Neural progenitor cell (in vitro differentiated cells): Measurements from ENCODE around the gene TMEM128. TPM values are rescaled to one million over a fixed set of nuclear protein-coding genes. Genes with fewer than 3 reads are reported as not detected.

Experiments used
- DNase-seq: peaks from one replicate; pipeline ENCODE4 v3.0.0-alpha.2; 2016; ENCODE audit warnings: low spot score
- H2AFZ ChIP-seq: fragments of 200-600 bp; sonication (generic); replicated peaks from 2 replicates; pipeline ENCODE4 v1.6.1; 2016; ENCODE audit warnings: antibody characterized with exemption
- H3F3A ChIP-seq: fragments of 200-600 bp; sonication (generic); 2 replicates; pipeline ENCODE4 v1.6.1; 2016; ENCODE audit warnings: antibody characterized with exemption, low read depth
- H3K27ac ChIP-seq: fragments of 200-600 bp; sonication (generic); 2 replicates; pipeline ENCODE4 v1.5.1; 2016; ENCODE audit warnings: mild to moderate bottlenecking
- H3K27me3 ChIP-seq: fragments of 200-600 bp; sonication (generic); 2 replicates; pipeline ENCODE4 v1.6.1; 2016; ENCODE audit warnings: mild to moderate bottlenecking, moderate library complexity
- H3K36me3 ChIP-seq: fragments of 200-600 bp; sonication (generic); 2 replicates; pipeline ENCODE4 v1.5.1; 2016
- H3K4me1 ChIP-seq: fragments of 200-600 bp; sonication (generic); 2 replicates; pipeline ENCODE4 v1.6.1; 2016; ENCODE audit warnings: mixed run types
- H3K4me2 ChIP-seq: fragments of 200-600 bp; sonication (generic); 2 replicates; pipeline ENCODE4 v1.6.1; 2016
- H3K4me3 ChIP-seq: fragments of 200-600 bp; sonication (generic); 2 replicates; pipeline ENCODE4 v1.5.1; 2016
- H3K79me2 ChIP-seq: fragments of 200-600 bp; sonication (generic); 2 replicates; pipeline ENCODE4 v1.6.1; 2016; ENCODE audit warnings: low read depth
- H3K9ac ChIP-seq: fragments of 200-600 bp; sonication (generic); 2 replicates; pipeline ENCODE4 v1.6.1; 2016
- H3K9me3 ChIP-seq: fragments of 200-600 bp; sonication (generic); 2 replicates; pipeline ENCODE4 v1.5.1; 2016; ENCODE audit warnings: low read depth
- H4K20me1 ChIP-seq: fragments of 200-600 bp; sonication (generic); 2 replicates; pipeline ENCODE4 v1.6.1; 2016; ENCODE audit warnings: low read depth
- H3K27ac Mint-ChIP-seq: 3 replicates; pipeline ENCODE4 v1.8.0; 2021; ENCODE audit warnings: mixed read lengths
- H3K27me3 Mint-ChIP-seq: 2 replicates; pipeline ENCODE4 v1.8.0; 2022; ENCODE audit warnings: low read depth, mild to moderate bottlenecking, inconsistent platforms, moderate library complexity, mixed read lengths; ENCODE audit not compliant: insufficient read depth
- H3K36me3 Mint-ChIP-seq: 3 replicates; pipeline ENCODE4 v1.8.0; 2021; ENCODE audit warnings: mixed read lengths
- H3K4me1 Mint-ChIP-seq: 3 replicates; pipeline ENCODE4 v1.8.0; 2021; ENCODE audit warnings: mixed read lengths
- H3K4me3 Mint-ChIP-seq: 3 replicates; pipeline ENCODE4 v1.8.0; 2021; ENCODE audit warnings: mild to moderate bottlenecking, moderate library complexity, mixed read lengths
- H3K9me3 Mint-ChIP-seq: 3 replicates; pipeline ENCODE4 v1.8.0; 2020; ENCODE audit warnings: mixed read lengths
- CTCF ChIP-seq: fragments of 200-600 bp; sonication (generic); IDR thresholded peaks from 2 replicates; pipeline ENCODE4 v1.5.1; 2017; ENCODE audit warnings: antibody characterized with exemption, mild to moderate bottlenecking
- EZH2 ChIP-seq: fragments of 200-600 bp; sonication (generic); IDR thresholded peaks from 2 replicates; pipeline ENCODE4 v1.6.1; 2017; ENCODE audit warnings: antibody characterized with exemption, mild to moderate bottlenecking, moderate library complexity
- EZH2phosphoT487 ChIP-seq: fragments of 200-600 bp; sonication (generic); IDR thresholded peaks from 2 replicates; pipeline ENCODE4 v1.6.1; 2017; ENCODE audit warnings: antibody characterized with exemption
- total RNA-seq: library from RNA; depleted of rRNA; stranded (reverse); fragments of >200 nt; gene quantifications from 2 replicates; pipeline ENCODE4 v1.2.3, GENCODE V29; 2015; ENCODE audit warnings: low replicate concordance

The TMEM128 gene
- total RNA-seq, 1 donor from 2014 or later, result 89.3 TPM

- no peaks in the 10 kb centered on the region for H3K36me3 ChIP-seq
- H3K4me1 Mint-ChIP-seq, result peaks cover 9% of the 10 kb centered on the region
- H3K4me3 Mint-ChIP-seq, result no peak overlapping the region
- no peak overlapping the region for H3K9ac ChIP-seq
- H3K9me3 ChIP-seq, result no peaks in the 10 kb centered on the region
- no peak for TF ChIP-seq EZH2
- TF ChIP-seq CTCF, result no peak
- no peak for TF ChIP-seq EZH2phosphoT487
- H3K36me3 Mint-ChIP-seq, result no peaks in the 10 kb centered on the region
- DNase-seq, result no peak
- no peaks in the 10 kb centered on the region for H4K20me1 ChIP-seq
- no peaks in the 10 kb centered on the region for H3K9me3 Mint-ChIP-seq
- peaks cover 4% of the 10 kb centered on the region for H3K27me3 ChIP-seq
- no peaks in the 10 kb centered on the region for H3K4me1 ChIP-seq
- no peaks in the 10 kb centered on the region for H3K79me2 ChIP-seq
- no peak overlapping the region for H3K4me2 ChIP-seq
- H3K4me3 ChIP-seq, result no peak overlapping the region
- H2AFZ ChIP-seq, result no peak overlapping the region
- peaks cover 9% of the 10 kb centered on the region for H3K27me3 Mint-ChIP-seq
- H3K27ac Mint-ChIP-seq, result no peak overlapping the region
- no peak overlapping the region for H3K27ac ChIP-seq
- peaks cover 7% of the 10 kb centered on the region for H3F3A ChIP-seq
Measured at GRCh38 chr4:4256799-4257198, 8.8 kb upstream of the TMEM128 start.

- H3K27me3 Mint-ChIP-seq, result peaks cover 9% of the 10 kb centered on the region
- peaks cover 7% of the 10 kb centered on the region for H3K4me1 Mint-ChIP-seq
- no peak overlapping the region for H3K4me3 Mint-ChIP-seq
- Histone ChIP-seq H3K36me3 (no peaks in the 10 kb centered on the region), H3K79me2 (no peaks in the 10 kb centered on the region), H3F3A (peaks cover 7% of the 10 kb centered on the region), H3K9me3 (no peaks in the 10 kb centered on the region), H3K4me3 (no peak overlapping the region), H3K4me2 (no peak overlapping the region), H2AFZ (no peak overlapping the region), H4K20me1 (no peaks in the 10 kb centered on the region), H3K27me3 (peaks cover 10% of the 10 kb centered on the region), H3K9ac (no peak overlapping the region), H3K4me1 (no peaks in the 10 kb centered on the region), H3K27ac (no peak overlapping the region)
- TF ChIP-seq CTCF (no peak), EZH2 (no peak)
- H3K36me3 Mint-ChIP-seq, result no peaks in the 10 kb centered on the region
- no peak overlapping the region for H3K27ac Mint-ChIP-seq
- DNase-seq, result no peak
- H3K9me3 Mint-ChIP-seq, result no peaks in the 10 kb centered on the region
Measured at GRCh38 chr4:4254666-4255065, 6.6 kb upstream of the TMEM128 start.

GRCh38 chr4:4254199-4254598 lies 6.2 kb upstream of the TMEM128 start:
- Histone ChIP-seq H3K4me3 (no peak overlapping the region), H3K9me3 (no peaks in the 10 kb centered on the region)
- no peak overlapping the region for H3K4me3 Mint-ChIP-seq

More at GRCh38 chr4:4254199-4254598, 6.2 kb upstream of the TMEM128 start:
- no peak overlapping the region for H3K4me2 ChIP-seq
- Mint-ChIP-seq H3K9me3 (no peaks in the 10 kb centered on the region), H3K27ac (no peak overlapping the region), H3K4me1 (peaks cover 4% of the 10 kb centered on the region), H3K36me3 (no peaks in the 10 kb centered on the region), H3K27me3 (peaks cover 9% of the 10 kb centered on the region)
- H3K27me3 ChIP-seq, result peaks cover 10% of the 10 kb centered on the region
- H3K79me2 ChIP-seq, result no peaks in the 10 kb centered on the region
- no peak overlapping the region for H3K27ac ChIP-seq
- TF ChIP-seq CTCF (no peak), EZH2 (no peak), EZH2phosphoT487 (no peak)
- H3K4me1 ChIP-seq, result peaks cover under 1% of the 10 kb centered on the region
- H3K9ac ChIP-seq, result no peak overlapping the region
- no peak overlapping the region for H2AFZ ChIP-seq
- H4K20me1 ChIP-seq, result no peaks in the 10 kb centered on the region
- peaks cover 7% of the 10 kb centered on the region for H3F3A ChIP-seq
- no peak for DNase-seq
- H3K36me3 ChIP-seq, result no peaks in the 10 kb centered on the region
